Measurements from ENCODE around the gene GHRHR.

GHRHR gene

GRCh38 chr7:30998180-30998579, 34.4 kb downstream of the GHRHR start:
- no peak for DNase-seq (ENCODE audit: low read depth)
- no peak overlapping the region for H3K4me3 ChIP-seq (ENCODE audit: low read depth, low read length)
- no peak for TF ChIP-seq CTCF (IDR thresholded peaks at IDR 0.05; ENCODE audit: insufficient read depth, low read depth, low read length, missing control alignments)

DNA sequence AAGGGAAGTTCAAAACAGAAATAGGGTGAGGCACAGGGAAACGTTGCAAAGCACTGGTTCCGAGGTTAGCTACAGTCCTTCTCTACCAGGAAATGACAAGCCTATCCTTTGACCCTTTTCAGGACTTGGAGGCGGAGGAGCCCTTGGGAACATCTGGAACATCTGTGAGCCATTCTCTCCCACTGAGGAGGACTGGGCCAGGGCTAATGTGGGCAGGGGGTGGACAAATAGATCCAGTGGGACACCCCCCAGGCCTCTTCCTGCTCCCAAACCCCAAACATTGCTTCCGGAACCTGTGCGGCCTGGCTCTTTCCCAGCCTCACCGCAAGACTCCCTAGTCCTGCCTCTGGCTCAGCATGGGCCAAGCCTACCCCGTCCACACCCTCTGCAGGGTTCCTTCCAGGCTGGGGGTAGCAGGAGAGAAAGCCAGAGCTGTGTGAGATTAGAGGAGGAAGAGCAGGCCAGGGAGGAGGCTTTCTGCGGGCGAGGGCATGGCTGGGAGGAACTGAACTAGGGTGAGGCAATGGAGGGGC, 36.5 kb downstream of the GHRHR start:
- no peak overlapping the region for H3K4me3 ChIP-seq (ENCODE audit: low read depth, low read length)
- no peak for DNase-seq (ENCODE audit: low read depth)
- no peak for TF ChIP-seq CTCF (IDR thresholded peaks at IDR 0.05; ENCODE audit: insufficient read depth, low read depth, low read length, missing control alignments)

GRCh38 chr7:31000779-31001178, 37.0 kb downstream of the GHRHR start:
- DNase-seq (ENCODE audit: low read depth) = no peak
- H3K4me3 ChIP-seq (ENCODE audit: low read depth, low read length) = no peak overlapping the region
- no peak for TF ChIP-seq CTCF (IDR thresholded peaks at IDR 0.05; ENCODE audit: insufficient read depth, low read depth, low read length, missing control alignments)

- no peak for DNase-seq (ENCODE audit: low read depth)
- no peak overlapping the region for H3K4me3 ChIP-seq (ENCODE audit: low read depth, low read length)
- no peak for TF ChIP-seq CTCF (IDR thresholded peaks at IDR 0.05; ENCODE audit: insufficient read depth, low read depth, low read length, missing control alignments)
Observed at GRCh38 chr7:31002256-31002655, 38.5 kb downstream of the GHRHR start.

GRCh38 chr7:31003097-31003496, 39.3 kb downstream of the GHRHR start:
- no peak overlapping the region for H3K4me3 ChIP-seq (ENCODE audit: low read depth, low read length)
- TF ChIP-seq CTCF (IDR thresholded peaks at IDR 0.05; ENCODE audit: insufficient read depth, low read depth, low read length, missing control alignments) = no peak
- no peak for DNase-seq (ENCODE audit: low read depth)

- no peak for TF ChIP-seq CTCF (IDR thresholded peaks at IDR 0.05; ENCODE audit: insufficient read depth, low read depth, low read length, missing control alignments)
- H3K4me3 ChIP-seq (ENCODE audit: low read depth, low read length) = no peak overlapping the region
Observed at GRCh38 chr7:31003721-31004120, 40.0 kb downstream of the GHRHR start.

DNA sequence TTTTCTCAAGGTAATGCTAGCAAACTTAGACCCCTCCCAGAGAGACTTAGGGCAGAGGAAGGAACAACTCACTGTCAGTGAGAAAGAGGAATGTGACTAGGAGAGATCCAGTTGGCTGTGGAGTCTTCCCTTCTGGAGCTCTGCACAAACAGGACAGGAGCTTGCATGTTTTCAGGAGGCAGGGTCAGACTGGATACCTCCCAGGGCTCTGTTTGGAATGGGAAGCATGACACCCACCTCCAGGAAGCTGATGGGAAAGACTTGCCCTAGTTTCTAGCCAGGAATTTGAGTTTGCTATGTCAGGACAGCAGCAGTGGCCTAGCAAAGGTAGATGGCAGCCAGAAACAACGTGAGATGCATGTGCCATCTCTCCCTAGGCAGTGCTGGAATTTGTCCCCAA, 40.6 kb downstream of the GHRHR start:
- DNase-seq (ENCODE audit: low read depth) = no peak
- no peak for TF ChIP-seq CTCF (IDR thresholded peaks at IDR 0.05; ENCODE audit: insufficient read depth, low read depth, low read length, missing control alignments)

More at GRCh38 chr7:31003721-31004120, 40.0 kb downstream of the GHRHR start:
- no peak for DNase-seq (ENCODE audit: low read depth)

More for the DNA sequence above, 40.6 kb downstream of the GHRHR start:
- H3K4me3 ChIP-seq (ENCODE audit: low read depth, low read length) = no peak overlapping the region
